Measurements from ENCODE around the gene RILPL2. TPM values are rescaled to one million over a fixed set of nuclear protein-coding genes. Genes with fewer than 3 reads are reported as not detected.

The RILPL2 gene
- total RNA-seq, 2 experiments from 2014 or later: 3.4 to 6.8 TPM

GRCh38 chr12:123395236-123395635 lies 41.2 kb downstream of the RILPL2 start:
- Histone ChIP-seq H3K4me3 (ENCODE audit: low read depth, low read length, poor library complexity, severe bottlenecking) (no peak overlapping the region), H3K27ac (ENCODE audit: low read depth, low read length, poor library complexity, severe bottlenecking) (no peak overlapping the region), H4K20me1 (ENCODE audit: insufficient read depth, low read length) (no peaks in the 10 kb centered on the region), H3K9me3 (ENCODE audit: low read length) (no peaks in the 10 kb centered on the region), H3K4me1 (ENCODE audit: insufficient read depth, low read length, poor library complexity, severe bottlenecking) (peaks cover 3% of the 10 kb centered on the region), H3K4me2 (ENCODE audit: low read length) (no peak overlapping the region), H3K36me3 (ENCODE audit: insufficient read depth, low read length) (peaks cover 95% of the 10 kb centered on the region), H2AFZ (ENCODE audit: low read length) (no peak overlapping the region), H3K9me2 (ENCODE audit: insufficient read depth, low read length) (no peaks in the 10 kb centered on the region), H3K79me2 (ENCODE audit: insufficient read depth, low read depth, low read length) (peaks cover 6% of the 10 kb centered on the region; the same call in 1 of the 2 replicates)
- ChIA-PET POLR2A (interaction anchor here (0.6 kb wide), 1 partner anchor 29 kb away, joined by 3 read pairs; no protein-coding TSS in a partner anchor), CTCF (ENCODE audit: unreplicated experiment) (no interaction called here)
- TF ChIP-seq EZH2phosphoT487 (IDR thresholded peaks at IDR 0.05; ENCODE audit: borderline replicate concordance, low read depth, low read length): no peak
- no peak for DNase-seq (ENCODE audit: low spot score)
- intact Hi-C loops (cut with micrococcal nuclease; ENCODE audit: unreplicated experiment): no loop called here
- BruUV-seq (replicated peaks): no TSS peak

GRCh38 chr12:123393747-123394146 lies 42.7 kb downstream of the RILPL2 start:
- Histone ChIP-seq H3K27ac (ENCODE audit: low read depth, low read length, poor library complexity, severe bottlenecking) (no peak overlapping the region), H2AFZ (ENCODE audit: low read length) (no peak overlapping the region), H3K9me3 (ENCODE audit: low read length) (no peaks in the 10 kb centered on the region), H3K4me2 (ENCODE audit: low read length) (no peak overlapping the region), H3K4me1 (ENCODE audit: insufficient read depth, low read length, poor library complexity, severe bottlenecking) (peaks cover 10% of the 10 kb centered on the region), H4K20me1 (ENCODE audit: insufficient read depth, low read length) (no peaks in the 10 kb centered on the region), H3K9me2 (ENCODE audit: insufficient read depth, low read length) (no peaks in the 10 kb centered on the region), H3K4me3 (ENCODE audit: low read depth, low read length, poor library complexity, severe bottlenecking) (no peak overlapping the region), H3K36me3 (ENCODE audit: insufficient read depth, low read length) (peaks cover 91% of the 10 kb centered on the region), H3K79me2 (ENCODE audit: insufficient read depth, low read depth, low read length) (peaks cover 14% of the 10 kb centered on the region; the same call in 1 of the 2 replicates)
- TF ChIP-seq CTCF (conservative IDR thresholded peaks at IDR 0.05; ENCODE audit: low read length) (no peak), EZH2phosphoT487 (IDR thresholded peaks at IDR 0.05; ENCODE audit: borderline replicate concordance, low read depth, low read length) (no peak)
- intact Hi-C loops (cut with micrococcal nuclease; ENCODE audit: unreplicated experiment): no loop called here
- ChIA-PET CTCF (ENCODE audit: unreplicated experiment) (no interaction called here), POLR2A (interaction anchor here (0.8 kb wide), 1 partner anchor 21 kb away, joined by 3 read pairs; no protein-coding TSS in a partner anchor)
- no peak for DNase-seq (ENCODE audit: low spot score)
- BruUV-seq (replicated peaks): no TSS peak

DNA sequence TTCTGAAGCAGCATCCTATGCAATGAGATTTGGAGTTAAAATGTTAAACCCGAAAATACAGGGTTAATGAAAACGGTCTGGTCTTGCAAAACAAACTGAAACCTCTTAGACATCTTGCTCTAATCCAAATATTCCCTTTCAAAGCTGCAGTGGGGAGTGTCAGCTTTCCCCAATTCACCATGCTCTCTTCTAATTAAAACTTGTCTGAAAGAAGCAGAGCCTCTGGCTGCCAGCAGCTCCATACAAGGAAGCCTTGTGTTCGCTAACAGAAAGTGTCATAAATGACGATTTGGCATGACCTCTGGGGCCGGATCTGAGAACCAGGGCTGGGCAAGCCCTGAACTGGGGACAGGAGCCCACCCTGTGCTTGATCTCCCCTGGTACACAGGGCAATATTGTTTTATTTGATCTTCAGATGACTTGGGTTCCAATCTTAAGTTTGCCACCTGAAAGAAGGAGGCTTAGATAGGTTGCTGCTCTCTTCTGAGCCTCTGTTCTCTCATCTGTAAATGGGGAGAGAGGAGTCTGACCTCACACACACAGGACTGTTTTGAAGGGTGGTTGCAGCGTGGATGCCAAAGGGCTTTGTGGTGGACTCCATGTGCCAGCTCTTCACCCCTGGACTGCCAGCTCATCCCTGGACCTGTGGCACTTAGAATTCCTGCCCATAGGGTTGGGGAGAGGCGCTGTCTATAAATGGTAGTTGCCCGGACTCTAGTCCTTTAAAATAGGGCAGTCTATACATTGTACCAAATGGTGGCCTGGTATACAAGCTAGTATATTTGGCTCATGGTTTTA lies 44.7 kb downstream of the RILPL2 start:
- ChIA-PET CTCF (ENCODE audit: unreplicated experiment) (no interaction called here), POLR2A (interaction anchor here (1.2 kb wide), 2 partner anchors 15 to 18 kb away, joined by 3 to 5 read pairs; no protein-coding TSS in a partner anchor)
- no peak for TF ChIP-seq CTCF (conservative IDR thresholded peaks at IDR 0.05; ENCODE audit: low read length)
- Histone ChIP-seq H3K9me2 (ENCODE audit: insufficient read depth, low read length) (no peaks in the 10 kb centered on the region), H3K9me3 (ENCODE audit: low read length) (no peaks in the 10 kb centered on the region), H3K4me3 (ENCODE audit: low read depth, low read length, poor library complexity, severe bottlenecking) (no peak overlapping the region), H3K36me3 (ENCODE audit: insufficient read depth, low read length) (peaks cover 71% of the 10 kb centered on the region), H3K79me2 (ENCODE audit: insufficient read depth, low read depth, low read length) (peaks cover 26% of the 10 kb centered on the region; the same call in 1 of the 2 replicates), H3K27ac (ENCODE audit: low read depth, low read length, poor library complexity, severe bottlenecking) (no peak overlapping the region), H3K4me1 (ENCODE audit: insufficient read depth, low read length, poor library complexity, severe bottlenecking) (peaks cover 24% of the 10 kb centered on the region), H3K4me2 (ENCODE audit: low read length) (no peak overlapping the region), H2AFZ (ENCODE audit: low read length) (no peak overlapping the region), H4K20me1 (ENCODE audit: insufficient read depth, low read length) (no peaks in the 10 kb centered on the region)
- DNase-seq (ENCODE audit: low spot score): no peak
- BruUV-seq (replicated peaks): no TSS peak
- intact Hi-C loops (cut with micrococcal nuclease; ENCODE audit: unreplicated experiment): no loop called here
